ENCODE measurements around the gene EVA1C. TPM values are rescaled to one million over a fixed set of nuclear protein-coding genes. Genes with fewer than 3 reads are reported as not detected.
A peak's percentile ranks its signal among the peaks of the same experiment; 100 is the strongest.

Gene EVA1C
- total and polyA plus RNA-seq, 2 experiments from 2014 or later = 4.6 to 6.9 TPM

DNA sequence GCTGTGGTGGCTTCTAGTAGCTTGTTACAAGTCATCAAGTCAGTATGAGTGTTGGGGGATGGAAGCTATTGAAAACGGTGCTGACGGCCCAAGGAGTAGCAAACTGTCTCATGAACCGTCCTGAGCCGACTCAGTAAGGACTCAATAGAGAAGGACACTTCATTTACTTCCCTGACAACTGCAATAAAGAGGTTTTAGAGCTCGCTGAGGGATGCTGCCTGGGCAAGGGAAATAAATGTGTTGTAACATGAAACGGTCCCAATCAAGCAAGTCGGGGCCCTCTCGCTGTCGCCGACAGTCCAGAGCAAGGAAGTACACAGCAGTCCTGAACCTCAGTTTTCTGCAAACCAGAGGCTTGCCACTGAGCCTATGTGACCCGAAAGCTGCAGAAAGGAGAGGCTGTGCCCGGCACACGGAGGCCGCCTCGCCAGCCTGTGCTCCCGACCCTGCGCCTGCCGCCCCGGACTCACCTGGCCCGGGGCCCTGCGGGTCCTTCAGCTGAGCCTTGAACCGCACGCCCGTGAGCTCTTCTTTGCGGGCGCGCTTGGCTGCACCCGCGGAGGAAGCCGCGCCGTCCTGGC is 20.1 kb upstream of the EVA1C start:
- TF ChIP-seq POLR2AphosphoS5 (IDR thresholded peaks at IDR 0.05; ENCODE audit: low read depth) = no peak
- no peak for TF ChIP-seq ZNF331 (CRISPR knock-in tag; IDR thresholded peaks at IDR 0.05; ENCODE audit: low read depth)
- TF ChIP-seq, protein P1, sequence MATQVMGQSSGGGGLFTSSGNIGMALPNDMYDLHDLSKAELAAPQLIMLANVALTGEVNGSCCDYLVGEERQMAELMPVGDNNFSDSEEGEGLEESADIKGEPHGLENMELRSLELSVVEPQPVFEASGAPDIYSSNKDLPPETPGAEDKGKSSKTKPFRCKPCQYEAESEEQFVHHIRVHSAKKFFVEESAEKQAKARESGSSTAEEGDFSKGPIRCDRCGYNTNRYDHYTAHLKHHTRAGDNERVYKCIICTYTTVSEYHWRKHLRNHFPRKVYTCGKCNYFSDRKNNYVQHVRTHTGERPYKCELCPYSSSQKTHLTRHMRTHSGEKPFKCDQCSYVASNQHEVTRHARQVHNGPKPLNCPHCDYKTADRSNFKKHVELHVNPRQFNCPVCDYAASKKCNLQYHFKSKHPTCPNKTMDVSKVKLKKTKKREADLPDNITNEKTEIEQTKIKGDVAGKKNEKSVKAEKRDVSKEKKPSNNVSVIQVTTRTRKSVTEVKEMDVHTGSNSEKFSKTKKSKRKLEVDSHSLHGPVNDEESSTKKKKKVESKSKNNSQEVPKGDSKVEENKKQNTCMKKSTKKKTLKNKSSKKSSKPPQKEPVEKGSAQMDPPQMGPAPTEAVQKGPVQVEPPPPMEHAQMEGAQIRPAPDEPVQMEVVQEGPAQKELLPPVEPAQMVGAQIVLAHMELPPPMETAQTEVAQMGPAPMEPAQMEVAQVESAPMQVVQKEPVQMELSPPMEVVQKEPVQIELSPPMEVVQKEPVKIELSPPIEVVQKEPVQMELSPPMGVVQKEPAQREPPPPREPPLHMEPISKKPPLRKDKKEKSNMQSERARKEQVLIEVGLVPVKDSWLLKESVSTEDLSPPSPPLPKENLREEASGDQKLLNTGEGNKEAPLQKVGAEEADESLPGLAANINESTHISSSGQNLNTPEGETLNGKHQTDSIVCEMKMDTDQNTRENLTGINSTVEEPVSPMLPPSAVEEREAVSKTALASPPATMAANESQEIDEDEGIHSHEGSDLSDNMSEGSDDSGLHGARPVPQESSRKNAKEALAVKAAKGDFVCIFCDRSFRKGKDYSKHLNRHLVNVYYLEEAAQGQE (IDR thresholded peaks at IDR 0.05; ENCODE audit: unreplicated experiment) = no peak
- TF ChIP-seq ZNF462 (CRISPR knock-in tag; IDR thresholded peaks at IDR 0.05) = no peak
- no peak for TF ChIP-seq ZNF114 (CRISPR knock-in tag; IDR thresholded peaks at IDR 0.05)
- no peak for TF ChIP-seq EZH2 (IDR thresholded peaks at IDR 0.05; ENCODE audit: low read depth, unreplicated experiment)
- TF ChIP-seq, protein P2, sequence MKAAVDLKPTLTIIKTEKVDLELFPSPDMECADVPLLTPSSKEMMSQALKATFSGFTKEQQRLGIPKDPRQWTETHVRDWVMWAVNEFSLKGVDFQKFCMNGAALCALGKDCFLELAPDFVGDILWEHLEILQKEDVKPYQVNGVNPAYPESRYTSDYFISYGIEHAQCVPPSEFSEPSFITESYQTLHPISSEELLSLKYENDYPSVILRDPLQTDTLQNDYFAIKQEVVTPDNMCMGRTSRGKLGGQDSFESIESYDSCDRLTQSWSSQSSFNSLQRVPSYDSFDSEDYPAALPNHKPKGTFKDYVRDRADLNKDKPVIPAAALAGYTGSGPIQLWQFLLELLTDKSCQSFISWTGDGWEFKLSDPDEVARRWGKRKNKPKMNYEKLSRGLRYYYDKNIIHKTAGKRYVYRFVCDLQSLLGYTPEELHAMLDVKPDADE (IDR thresholded peaks at IDR 0.05) = no peak
- TF ChIP-seq JUNB (IDR thresholded peaks at IDR 0.05; ENCODE audit: unreplicated experiment) = no peak
- TF ChIP-seq, protein P3, sequence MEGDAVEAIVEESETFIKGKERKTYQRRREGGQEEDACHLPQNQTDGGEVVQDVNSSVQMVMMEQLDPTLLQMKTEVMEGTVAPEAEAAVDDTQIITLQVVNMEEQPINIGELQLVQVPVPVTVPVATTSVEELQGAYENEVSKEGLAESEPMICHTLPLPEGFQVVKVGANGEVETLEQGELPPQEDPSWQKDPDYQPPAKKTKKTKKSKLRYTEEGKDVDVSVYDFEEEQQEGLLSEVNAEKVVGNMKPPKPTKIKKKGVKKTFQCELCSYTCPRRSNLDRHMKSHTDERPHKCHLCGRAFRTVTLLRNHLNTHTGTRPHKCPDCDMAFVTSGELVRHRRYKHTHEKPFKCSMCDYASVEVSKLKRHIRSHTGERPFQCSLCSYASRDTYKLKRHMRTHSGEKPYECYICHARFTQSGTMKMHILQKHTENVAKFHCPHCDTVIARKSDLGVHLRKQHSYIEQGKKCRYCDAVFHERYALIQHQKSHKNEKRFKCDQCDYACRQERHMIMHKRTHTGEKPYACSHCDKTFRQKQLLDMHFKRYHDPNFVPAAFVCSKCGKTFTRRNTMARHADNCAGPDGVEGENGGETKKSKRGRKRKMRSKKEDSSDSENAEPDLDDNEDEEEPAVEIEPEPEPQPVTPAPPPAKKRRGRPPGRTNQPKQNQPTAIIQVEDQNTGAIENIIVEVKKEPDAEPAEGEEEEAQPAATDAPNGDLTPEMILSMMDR (conservative IDR thresholded peaks at IDR 0.05; ENCODE audit: low read depth in 2 of 2) = no peak
- no peak for TF ChIP-seq NANOG (IDR thresholded peaks at IDR 0.05; ENCODE audit: borderline replicate concordance)
- TF ChIP-seq CREB1 (CRISPR knock-in tag; IDR thresholded peaks at IDR 0.05; ENCODE audit: low read depth) = no peak
- no peak for TF ChIP-seq STAT1 (IDR thresholded peaks at IDR 0.05; ENCODE audit: unreplicated experiment)
- no peak for TF ChIP-seq EZH2phosphoT487 (IDR thresholded peaks at IDR 0.05; ENCODE audit: unreplicated experiment)
- Histone ChIP-seq H4K20me1 (replicated peaks; ENCODE audit: insufficient read depth) (peaks cover 40% of the 10 kb centered on the region), H3K4me3 (peak overlapping the region; percentile 98), H3K4me2 (peak overlapping the region; percentile 98), H3K27me3 (ENCODE audit: insufficient read depth) (no peaks in the 10 kb centered on the region), H3K36me3 (ENCODE audit: insufficient read depth) (0 out of 2 replicates have a peak, but pooled peaks cover 10% of the 10 kb centered on the region), H3K79me2 (replicated peaks; ENCODE audit: insufficient read depth) (peaks cover 51% of the 10 kb centered on the region), H3K27ac (ENCODE audit: low read depth) (no peak overlapping the region), H3K9me2 (ENCODE audit: insufficient read depth) (peaks cover 9% of the 10 kb centered on the region; the same call in 1 of the 2 replicates), H3K4me1 (ENCODE audit: insufficient read depth) (peaks cover 24% of the 10 kb centered on the region), H2AFZ (0 out of 2 replicates have a peak overlapping the region, but pooled peaks have one; percentile 69), H3F3A (replicated peaks; ENCODE audit: low read depth) (no peaks in the 10 kb centered on the region)
- DNase-seq (ENCODE audit: low spot score) = no peak
- Mint-ChIP-seq H3K9me3 (peaks cover 17% of the 10 kb centered on the region), H3K4me1 (peaks cover 31% of the 10 kb centered on the region), H3K36me3 (ENCODE audit: low read depth) (peaks cover 16% of the 10 kb centered on the region; the same call in 2 of the 3 replicates), H3K27me3 (ENCODE audit: insufficient read depth, low read depth, poor library complexity) (peaks cover 3% of the 10 kb centered on the region), H3K4me3 (peak overlapping the region; percentile 94), H3K27ac (no peak overlapping the region)
- ATAC-seq = peak; percentile 66
